GM19193 (cell line): Measurements from ENCODE around the gene PLEKHG3.

Experiments
- POLR2A ChIP-seq: IDR thresholded peaks from 4 replicates; pipeline ENCODE4 v1.6.1; 2011; ENCODE audit not compliant: insufficient read depth, insufficient read length; ENCODE audit errors: extremely low read depth

The PLEKHG3 gene

GRCh38 chr14:64704143-64704742 is at the start of gene PLEKHG3:
TSS of gene PLEKHG3 (plus strand) at chr14:64704424. CDS start at chr14:64727632, 23,208 bp downstream.
- no peak for TF ChIP-seq POLR2A

- TF ChIP-seq POLR2A, result no peak
Observed at GRCh38 chr14:64654901-64655300, 49.3 kb upstream of the PLEKHG3 start.

- TF ChIP-seq POLR2A, result no peak
Observed at GRCh38 chr14:64656986-64657385, 47.2 kb upstream of the PLEKHG3 start.

GRCh38 chr14:64658201-64658600 is 46.0 kb upstream of the PLEKHG3 start:
- TF ChIP-seq POLR2A, result no peak

- no peak for TF ChIP-seq POLR2A
Observed at GRCh38 chr14:64659366-64659765, 44.9 kb upstream of the PLEKHG3 start.

- TF ChIP-seq POLR2A, result no peak
Observed at GRCh38 chr14:64663174-64663573, 41.0 kb upstream of the PLEKHG3 start.

GRCh38 chr14:64671591-64671990 is 32.6 kb upstream of the PLEKHG3 start:
- no peak for TF ChIP-seq POLR2A

- TF ChIP-seq POLR2A, result no peak
Observed at GRCh38 chr14:64673316-64673715, 30.9 kb upstream of the PLEKHG3 start.

GRCh38 chr14:64673748-64674147 is 30.5 kb upstream of the PLEKHG3 start:
- no peak for TF ChIP-seq POLR2A

GRCh38 chr14:64674829-64675228 is 29.4 kb upstream of the PLEKHG3 start:
- no peak for TF ChIP-seq POLR2A

- TF ChIP-seq POLR2A, result no peak
Observed at GRCh38 chr14:64675312-64675711, 28.9 kb upstream of the PLEKHG3 start.

GRCh38 chr14:64676410-64677008 is 27.7 kb upstream of the PLEKHG3 start:
- TF ChIP-seq POLR2A, result no peak

- TF ChIP-seq POLR2A, result no peak
Observed at GRCh38 chr14:64680013-64680713, 24.1 kb upstream of the PLEKHG3 start.

- TF ChIP-seq POLR2A, result no peak
Observed at GRCh38 chr14:64680714-64681065, 23.5 kb upstream of the PLEKHG3 start.

GRCh38 chr14:64681796-64682710 is 22.2 kb upstream of the PLEKHG3 start:
- no peak for TF ChIP-seq POLR2A
